Measurements from ENCODE around the gene BGLAP.

BGLAP gene

DNA sequence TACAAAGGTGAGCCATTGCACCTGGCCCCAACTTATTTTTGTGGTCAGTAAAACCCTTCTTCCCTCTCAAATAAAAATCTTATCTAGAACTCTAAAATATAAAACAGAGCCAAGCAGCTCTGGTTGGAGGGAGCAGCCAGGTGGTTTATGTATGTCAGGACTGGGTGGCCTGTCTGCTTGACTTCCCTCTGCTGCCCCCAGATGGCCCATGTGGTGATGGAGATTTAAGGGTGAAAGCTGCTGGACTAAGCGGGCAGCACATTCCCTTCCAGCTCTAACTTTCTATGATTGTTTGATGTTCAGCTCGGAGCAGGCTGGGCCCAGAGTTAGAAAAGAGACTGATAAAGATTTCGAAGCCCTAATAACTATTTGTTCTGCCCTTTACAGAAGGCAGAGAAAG is 17.8 kb downstream of the BGLAP start:
- DNase-seq (ENCODE audit: low spot score), result no peak

DNA sequence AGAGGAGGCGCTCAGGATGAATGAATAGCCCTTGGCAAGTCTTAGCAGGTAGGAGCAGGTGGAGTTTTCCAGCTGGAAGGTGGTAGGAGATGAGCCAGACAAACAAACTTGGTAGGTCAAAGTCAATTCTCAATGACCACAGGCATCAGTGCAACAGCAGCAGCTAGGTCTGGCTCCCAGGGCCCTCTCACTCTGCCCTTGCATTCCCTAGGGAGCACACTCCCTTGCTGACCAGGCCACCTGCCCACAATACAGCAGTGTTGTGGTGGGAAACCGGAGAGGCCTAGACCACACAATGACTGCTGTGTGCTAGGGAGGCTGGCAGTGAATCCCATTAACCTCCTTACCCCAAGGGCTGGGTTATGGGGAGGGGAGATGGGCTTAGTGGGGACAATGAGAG is 18.9 kb downstream of the BGLAP start:
- DNase-seq (ENCODE audit: low spot score), result no peak

DNA sequence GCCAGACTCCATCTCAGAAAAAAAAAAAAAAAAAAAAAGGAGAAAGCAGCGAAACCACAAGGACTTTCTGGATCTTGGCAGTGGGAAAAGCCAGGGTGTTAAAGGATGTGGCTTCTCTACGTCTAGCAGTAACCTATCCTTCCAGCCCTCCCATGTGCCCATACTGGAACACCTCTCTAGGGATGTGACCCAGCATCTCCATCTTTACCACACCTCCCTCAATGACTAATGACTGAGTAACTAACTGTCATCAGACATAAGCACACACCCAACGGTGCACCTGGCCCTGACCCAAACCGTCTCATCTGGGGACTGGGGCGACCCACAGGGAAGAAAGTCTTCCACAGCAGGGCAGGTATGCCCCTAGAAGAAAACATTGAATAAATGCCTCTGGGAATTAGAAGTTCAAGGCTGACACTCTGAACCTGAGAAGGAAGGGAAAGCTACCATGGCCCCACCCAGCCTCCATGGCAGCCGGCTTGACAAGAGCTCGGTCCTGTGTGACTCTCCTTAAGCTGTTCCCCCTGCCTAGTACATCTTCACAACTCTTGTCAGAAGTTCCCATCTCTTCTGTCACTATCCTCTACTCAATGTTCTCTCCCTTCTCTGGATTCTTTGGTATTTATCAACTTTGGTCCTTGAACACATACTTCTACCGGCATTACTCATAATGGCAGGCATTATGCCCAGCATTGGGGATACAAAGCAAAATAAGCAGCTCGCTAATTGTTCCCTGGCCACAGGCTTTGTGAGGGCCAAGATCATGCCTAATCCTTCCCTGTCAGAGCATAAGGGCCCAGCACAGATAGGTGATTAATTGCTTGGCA is 20.7 kb downstream of the BGLAP start:
- no peak for DNase-seq (ENCODE audit: low spot score)

DNA sequence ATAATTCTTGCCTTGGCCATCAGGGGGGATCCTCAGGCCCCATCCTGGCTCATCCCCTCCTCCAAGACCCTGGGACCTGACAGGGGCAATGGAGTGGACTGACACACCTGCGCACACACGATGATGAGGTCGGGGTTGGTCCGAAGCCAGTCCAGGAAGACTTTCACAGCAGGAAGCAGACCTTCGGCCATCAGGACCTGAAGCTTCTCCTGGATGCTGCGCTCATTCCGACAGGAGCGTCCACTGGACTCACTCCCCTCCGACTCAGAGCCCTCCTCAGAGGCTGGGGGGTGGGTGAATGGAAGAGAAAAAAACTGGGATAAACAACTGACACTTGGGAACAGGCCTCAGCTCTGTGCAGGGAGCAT is 21.3 kb downstream of the BGLAP start:
- no peak for DNase-seq (ENCODE audit: low spot score)

DNA sequence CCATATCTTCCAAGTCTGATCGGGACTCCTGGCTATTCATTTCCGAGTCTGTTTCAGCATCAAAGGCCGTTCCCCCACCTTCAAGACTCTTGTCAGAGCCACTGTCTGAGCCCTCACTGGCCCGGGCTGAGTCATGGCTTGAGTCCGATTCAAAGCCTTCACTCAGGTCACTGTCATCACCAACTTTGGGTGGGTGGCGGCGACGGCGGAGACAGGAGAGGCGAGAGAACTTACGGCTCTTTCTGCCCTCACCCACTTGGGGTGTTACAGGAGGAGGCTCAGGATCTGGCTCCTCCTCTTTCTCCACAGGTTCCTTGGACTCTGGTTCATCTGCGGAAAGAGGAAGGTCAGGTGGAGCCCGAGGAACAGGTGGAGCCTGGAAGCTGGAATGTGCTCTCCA is 24.1 kb downstream of the BGLAP start:
- DNase-seq (ENCODE audit: low spot score), result no peak

DNA sequence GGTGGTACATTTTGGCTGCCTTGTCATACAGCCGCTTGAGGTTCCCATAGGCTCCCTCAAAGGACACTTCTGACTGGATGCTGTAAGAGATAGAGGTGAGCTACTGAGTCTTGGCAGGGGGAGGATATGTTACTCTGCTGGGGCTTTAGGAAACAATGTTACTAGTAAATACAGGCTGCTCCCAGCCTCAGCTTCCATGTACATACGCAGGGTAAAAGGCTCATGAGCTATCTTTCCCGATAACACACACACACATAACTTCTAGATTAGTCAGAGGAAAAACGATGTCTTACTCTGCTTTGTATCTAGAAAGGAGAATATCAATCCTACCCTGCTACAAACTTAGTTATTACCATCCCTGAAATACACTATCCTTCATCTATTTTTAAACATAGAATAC is 26.4 kb downstream of the BGLAP start:
- no peak for DNase-seq (ENCODE audit: low spot score)

DNA sequence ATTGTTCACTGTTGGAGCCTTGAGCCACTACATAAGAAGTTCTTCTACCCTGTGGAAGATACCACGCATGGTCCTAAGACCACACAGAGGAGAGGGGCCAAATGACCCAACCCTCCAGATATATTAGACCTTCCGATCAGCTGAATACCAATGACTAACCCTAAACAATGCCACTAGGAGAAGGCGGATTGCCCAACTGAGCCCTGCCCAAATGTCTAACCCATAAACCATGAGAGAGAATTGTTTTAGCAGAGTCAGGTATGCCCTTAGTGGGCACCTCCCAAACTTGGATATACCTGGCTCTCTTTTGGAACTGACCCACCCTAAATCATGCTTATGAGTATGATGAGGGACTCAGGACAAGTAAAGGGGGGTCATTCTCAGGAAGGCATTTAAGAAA is 28.3 kb downstream of the BGLAP start:
- no peak for DNase-seq (ENCODE audit: low spot score)

DNA sequence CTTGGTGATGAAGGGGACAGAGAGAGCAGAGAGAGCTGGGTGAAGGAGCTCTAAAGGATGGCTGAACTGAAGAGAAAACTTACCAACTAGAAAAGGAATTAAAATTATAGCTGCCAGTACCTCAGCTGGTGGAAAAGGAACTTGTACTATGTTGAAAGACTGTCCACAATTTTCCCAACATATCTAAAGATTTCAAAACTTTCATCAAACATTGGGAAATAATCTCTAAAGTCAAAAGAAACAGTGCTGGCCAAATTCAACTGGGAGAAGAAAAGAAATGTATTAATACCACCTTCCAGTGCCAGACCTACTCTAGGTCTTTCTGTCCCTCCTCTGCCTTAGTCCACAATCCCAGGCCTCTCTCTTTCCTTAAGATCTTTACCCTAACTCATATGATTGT is 34.5 kb downstream of the BGLAP start:
- DNase-seq (ENCODE audit: low spot score), result no peak

DNA sequence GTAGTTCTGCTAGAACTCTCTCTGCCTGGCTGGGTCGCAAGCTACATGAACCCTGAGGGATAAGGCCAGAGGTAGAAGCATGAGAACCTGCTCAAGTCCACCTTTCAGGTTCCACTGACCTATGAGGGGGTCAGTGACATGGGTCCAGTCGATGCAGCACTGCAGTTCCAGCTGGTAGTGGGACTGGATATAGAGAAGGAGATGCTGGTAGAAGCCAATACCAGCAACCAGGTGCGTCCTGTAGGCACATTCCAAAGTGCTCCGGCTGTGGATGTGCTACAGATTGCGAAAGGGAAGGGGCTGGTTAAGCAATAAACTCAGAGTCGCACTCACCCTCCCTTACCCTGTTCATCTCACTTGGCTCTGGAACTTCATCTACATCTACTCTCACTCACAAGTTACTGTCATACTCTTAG is 35.0 kb downstream of the BGLAP start:
- DNase-seq (ENCODE audit: low spot score), result peak; percentile 81

DNA sequence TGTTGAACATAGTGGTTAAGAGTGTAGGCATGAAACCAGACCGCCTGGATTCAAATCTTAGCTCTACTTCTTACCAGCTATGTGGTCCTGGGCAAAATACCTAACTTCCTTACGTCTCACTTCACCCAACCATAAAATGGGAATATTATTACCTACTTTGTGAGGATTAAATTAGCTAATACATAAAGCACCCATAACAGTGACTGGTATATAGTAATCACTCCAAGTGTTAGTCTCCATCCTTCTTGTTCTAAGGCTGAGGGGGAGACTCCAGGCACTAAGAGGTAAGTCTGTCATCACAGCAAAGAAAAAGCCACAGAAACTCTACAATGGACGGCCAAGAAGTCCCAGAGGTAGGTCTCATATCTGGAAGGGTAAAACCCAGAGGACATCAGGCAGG is 37.9 kb downstream of the BGLAP start:
- no peak for DNase-seq (ENCODE audit: low spot score)

DNA sequence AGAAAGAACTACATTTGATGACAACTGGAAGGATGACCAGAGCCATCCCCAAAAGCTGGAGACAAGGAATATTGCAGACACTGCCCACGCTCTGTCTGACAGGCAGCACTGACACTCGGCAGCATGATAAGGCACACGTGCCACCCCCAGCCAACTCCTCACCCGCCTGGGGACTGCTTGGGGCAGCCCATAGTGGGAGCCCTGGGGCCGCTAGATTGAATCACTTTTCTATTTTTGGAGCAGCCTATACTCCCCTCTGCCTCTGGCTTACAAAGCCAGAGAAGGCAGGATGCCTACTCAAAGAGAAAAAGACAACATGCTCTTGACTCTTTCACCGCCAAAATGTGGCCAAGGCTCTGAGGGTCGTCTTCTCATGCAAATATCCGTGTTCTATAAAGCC is 39.3 kb downstream of the BGLAP start:
- DNase-seq (ENCODE audit: low spot score), result no peak

DNA sequence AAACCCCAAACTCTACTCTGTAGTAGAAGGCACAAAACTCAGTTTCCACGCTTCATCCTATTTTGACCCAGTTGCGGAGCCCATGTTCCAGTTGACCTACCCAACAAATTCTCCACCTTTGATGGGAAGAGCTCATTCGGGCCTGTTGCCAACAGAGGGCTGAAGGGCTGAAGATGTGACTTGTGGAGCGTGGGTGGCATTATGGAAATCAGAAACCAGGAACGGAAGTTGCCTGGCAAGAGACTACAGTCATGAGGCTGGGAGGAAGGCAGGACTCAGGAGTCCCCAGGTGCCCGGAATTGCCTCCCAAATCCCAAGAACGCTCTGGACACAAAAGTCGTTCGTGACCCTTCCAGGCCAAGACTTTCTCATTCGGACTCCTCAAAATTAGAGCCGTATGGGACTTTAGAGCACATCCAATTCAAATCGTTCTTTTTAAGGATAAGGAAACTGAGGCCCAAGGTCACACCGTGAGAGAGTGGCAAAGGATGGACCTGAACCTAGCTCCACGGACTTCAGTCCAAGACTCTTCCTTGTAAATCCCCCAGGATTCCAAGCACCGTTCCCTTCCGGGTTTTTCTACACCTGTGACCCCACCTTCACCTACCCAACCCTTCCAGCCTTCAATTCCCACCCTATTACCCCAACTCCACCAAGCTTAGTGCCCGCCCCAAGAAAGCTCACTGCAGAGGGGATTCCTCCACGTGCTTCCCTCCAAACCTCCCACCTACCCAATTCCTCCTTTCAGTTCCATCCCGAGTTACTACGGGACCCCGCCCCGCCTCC is 39.9 kb downstream of the BGLAP start:
- no peak for DNase-seq (ENCODE audit: low spot score)

DNA sequence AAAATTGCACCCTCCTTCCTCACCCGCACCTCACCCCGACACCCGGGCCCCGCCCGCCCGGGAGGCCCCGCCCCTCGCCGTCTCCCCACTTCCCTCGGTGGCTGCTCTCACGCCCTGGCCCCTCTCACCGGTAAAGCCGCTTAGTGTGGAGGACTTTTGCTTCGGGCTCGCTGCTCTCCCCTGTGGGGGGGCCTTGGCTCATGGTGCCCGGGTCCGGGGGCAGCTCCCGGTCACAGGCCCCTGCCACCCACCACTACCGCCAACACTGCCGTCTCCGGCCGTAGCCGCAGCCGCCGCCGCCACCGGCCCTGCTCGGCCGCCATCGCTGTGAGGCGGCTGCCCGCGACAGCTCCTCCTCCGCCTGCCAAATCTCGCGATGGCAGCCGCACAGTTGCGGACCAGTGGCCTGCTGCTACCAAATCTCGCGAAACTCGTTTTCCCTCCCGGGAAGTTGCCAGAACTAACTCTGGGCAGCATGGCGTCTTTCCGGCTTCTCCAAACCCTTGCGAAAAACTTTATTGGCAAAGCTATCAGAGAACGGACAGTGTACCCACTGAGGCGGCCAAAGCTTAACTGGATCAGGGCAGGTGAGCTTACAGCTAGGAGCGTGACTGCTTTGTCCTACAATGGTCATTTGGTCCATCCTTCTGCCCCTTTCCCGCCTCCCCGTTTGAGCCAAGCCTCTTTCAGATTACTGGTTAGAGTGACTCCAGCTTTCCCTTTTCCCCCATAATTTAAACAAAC is 40.7 kb downstream of the BGLAP start, which contains the start of gene SMG5:
TSS of gene SMG5 (minus strand) at position 347 of the 744 bp plus-strand sequence. CDS start at position 202, 145 bp downstream.
- DNase-seq (ENCODE audit: low spot score), result peak; percentile 91

DNA sequence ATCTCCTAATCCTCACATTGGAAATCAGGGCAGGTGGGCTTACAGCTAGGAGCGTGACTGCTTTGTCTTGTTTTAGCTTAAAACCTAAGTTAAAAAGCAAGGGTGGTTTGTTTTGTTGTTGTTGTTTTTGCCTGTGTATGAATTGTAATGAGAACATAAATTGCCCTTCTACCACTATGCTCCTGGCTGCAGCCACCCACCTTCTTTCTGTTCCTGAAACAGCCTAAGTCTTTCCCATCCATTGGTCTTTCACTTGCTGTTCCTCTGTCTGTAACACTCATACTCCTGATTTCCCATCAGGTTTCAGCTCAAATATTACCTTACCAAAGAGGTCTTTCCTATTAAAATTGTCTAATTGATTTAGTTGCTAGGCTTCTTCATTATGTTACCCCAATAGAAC is 41.5 kb downstream of the BGLAP start:
- no peak for DNase-seq (ENCODE audit: low spot score)

DNA sequence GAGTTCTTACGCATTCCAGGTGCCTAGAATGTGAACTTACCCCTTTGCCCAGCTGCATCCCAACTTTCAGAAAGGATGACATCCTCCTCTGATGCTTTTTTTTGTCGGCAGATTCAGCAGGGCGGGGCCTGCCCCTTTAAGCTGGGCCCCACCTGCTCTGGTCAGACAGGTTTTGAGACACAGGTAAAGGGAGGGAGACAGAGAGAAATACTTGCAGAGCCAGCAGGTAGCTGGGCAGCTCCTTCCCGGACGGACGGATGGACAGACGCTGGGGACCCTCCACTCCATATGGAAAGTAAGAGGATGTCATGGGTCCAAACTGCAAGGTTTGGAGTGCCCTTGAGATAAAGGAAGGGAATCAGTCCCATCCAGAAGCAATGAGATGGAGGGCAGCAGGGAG is 42.1 kb downstream of the BGLAP start, which contains the start of gene TMEM79:
TSS of gene TMEM79 (plus strand) at position 214 of the 400 bp plus-strand sequence. CDS start 902 bp downstream, outside the sequence.
- no peak for DNase-seq (ENCODE audit: low spot score)

DNA sequence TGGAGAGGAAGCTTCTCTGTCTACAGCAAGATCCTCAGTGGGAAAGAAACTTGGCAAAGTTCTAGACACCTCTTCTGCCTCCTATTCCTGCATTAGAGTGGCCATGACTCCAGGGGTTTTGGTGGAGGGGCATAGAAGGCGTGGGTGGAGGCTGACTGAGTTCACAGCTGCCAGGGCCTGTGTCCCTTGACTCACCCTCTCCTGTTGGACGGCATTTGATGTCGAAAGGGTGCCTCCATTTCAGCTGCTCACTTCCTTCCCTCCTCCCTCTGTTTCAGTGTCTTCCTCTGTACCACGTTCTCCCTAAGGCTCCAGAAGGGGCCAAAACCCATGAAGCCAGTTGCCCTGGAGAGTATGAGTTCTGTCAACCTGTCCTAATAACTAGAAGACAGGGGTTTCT is 42.8 kb downstream of the BGLAP start:
- no peak for DNase-seq (ENCODE audit: low spot score)

DNA sequence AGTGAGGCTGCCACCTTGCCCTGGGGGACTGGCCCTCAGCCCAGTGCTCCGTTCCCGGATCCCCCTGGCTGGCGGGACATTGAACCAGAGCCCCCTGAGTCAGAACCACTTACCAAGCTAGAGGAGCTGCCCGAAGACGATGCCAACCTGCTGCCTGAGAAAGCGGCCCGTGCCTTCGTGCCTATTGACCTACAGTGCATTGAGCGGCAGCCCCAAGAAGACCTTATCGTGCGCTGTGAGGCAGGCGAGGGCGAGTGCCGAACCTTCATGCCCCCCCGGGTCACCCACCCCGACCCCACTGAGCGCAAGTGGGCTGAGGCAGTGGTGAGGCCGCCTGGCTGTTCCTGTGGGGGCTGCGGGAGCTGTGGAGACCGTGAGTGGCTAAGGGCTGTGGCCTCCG is 43.5 kb downstream of the BGLAP start:
- DNase-seq (ENCODE audit: low spot score), result no peak

DNA sequence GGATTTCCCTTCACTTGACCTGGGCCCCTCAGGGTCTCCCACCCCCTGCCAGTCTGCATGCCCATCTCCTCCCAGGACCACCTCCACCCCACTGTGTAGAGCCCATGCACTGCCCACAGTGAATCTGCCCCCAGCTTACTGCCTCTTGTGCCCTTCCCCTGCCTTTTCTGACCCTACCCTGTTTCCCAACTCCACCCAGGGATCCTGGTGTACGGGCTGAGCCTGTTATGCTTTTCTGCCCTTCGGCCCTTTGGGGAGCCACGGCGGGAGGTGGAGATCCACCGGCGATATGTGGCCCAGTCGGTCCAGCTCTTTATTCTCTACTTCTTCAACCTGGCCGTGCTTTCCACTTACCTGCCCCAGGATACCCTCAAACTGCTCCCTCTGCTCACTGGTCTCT is 44.1 kb downstream of the BGLAP start:
- DNase-seq (ENCODE audit: low spot score), result no peak

DNA sequence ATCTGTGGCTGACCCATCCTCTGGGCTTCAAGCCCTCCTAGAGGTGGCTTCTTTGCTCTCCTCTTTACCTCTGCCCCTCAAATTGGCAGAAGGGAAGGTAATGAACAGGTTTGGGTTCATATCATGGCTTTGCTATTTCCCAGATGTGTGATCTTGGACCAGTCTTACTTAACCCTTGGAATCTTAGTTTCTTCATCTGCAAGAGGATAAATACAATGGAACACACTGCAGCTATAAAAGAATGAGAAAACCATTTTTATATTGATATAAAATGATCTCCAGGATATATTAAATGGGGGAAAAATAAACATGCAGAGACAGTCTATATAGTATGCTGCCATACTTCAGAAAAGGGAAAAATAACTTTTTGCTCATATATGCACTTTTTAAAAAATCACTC is 47.9 kb downstream of the BGLAP start:
- no peak for DNase-seq (ENCODE audit: low spot score)

DNA sequence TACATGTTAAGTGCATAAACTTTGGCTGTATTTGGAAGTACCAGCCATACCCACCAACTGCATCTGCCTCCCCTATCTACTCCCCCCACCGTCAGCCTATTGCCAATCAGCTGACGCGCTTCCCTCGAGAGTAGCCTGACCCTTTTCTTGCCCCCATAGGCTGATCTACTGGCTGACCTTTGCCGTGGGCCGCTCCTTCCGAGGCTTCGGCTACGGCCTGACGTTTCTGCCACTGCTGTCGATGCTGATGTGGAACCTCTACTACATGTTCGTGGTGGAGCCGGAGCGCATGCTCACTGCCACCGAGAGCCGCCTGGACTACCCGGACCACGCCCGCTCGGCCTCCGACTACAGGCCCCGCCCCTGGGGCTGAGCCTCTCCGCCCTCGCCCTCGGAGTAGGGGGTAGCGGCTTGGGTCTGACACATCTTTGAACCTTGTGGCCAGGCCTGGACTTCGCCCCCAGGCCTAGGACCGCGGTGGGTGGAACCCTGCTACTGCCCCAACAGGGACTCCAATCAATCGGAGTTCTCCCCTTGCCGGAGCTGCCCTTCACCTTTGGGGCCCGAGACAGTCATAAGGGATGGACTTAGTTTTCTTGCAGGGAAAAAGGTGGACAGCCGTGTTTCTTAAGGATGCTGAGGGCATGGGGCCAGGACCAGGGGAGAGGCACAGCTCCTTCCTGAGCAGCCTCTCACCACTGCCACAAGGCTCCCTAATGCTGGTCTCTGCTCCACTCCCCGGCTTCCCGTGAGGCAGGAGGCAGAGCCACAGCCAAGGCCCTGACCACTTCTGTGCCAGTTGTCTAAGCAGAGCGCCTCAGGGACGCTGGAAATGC is 49.5 kb downstream of the BGLAP start:
- peak; percentile 93 for DNase-seq (ENCODE audit: low spot score)

All from HuH-7.5 (cell line).